ENCODE measurements around the gene MPZL3.
"Not testable (repeated sequence)": the region's sequence is repeated elsewhere in the genome, so short reads cannot be mapped to it uniquely, and the experiment has no call there.

The MPZL3 gene

DNA sequence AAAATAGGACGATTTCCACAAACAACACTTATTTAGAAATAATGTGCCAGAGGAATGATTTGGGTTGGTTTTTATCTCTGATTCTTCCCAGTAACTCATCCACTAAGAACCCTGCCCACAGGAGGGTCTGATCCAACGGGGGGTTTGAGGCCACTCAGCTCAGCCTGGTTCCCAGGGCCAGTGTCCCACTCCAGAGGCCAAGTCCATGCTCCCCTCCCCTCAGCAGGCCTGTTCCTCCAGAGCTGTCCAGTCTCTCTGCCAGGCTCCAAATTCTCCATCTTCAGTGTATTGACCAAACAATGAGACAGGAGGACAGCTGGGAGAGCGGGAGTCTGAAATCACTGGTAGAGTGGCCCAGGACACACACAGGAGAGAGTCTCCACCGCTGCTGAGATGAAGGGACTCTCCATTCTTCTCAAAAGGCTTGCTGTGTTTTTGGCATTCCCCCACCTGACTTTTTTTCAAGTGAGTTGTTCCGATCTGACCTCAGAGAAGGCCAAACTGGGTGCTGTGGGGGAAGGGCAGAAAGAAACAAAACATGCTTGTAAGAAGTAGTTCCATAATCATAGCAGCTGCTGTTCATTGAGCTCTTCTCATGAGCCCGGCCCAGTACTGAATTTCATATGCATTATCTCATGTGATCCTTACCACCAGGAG is 58.1 kb downstream of the MPZL3 start:
- peaks cover 12% of the 10 kb centered on the region for H3K4me1 ChIP-seq (ENCODE audit: insufficient read depth, low read length)
- no peak overlapping the region for H3K4me2 ChIP-seq (ENCODE audit: insufficient read depth, low read length)
- no peak overlapping the region for H3K9ac ChIP-seq (ENCODE audit: low read depth, low read length)
- no peaks in the 10 kb centered on the region for H3K9me3 ChIP-seq (ENCODE audit: insufficient read depth, low read length, severe bottlenecking)
- H2AFZ ChIP-seq (ENCODE audit: low read depth, low read length) = no peak overlapping the region
- H3K79me2 ChIP-seq (ENCODE audit: insufficient read depth, low read length) = no peaks in the 10 kb centered on the region
- ATAC-seq (ENCODE audit: insufficient read depth, low read depth) = no peak
- H3K27ac ChIP-seq (ENCODE audit: low read length) = no peak overlapping the region
- H3K4me3 ChIP-seq (ENCODE audit: low read depth in 1 of 2, low read length in 2 of 2) = no peak overlapping the region
- H4K20me1 ChIP-seq (ENCODE audit: insufficient read depth, low read length) = no peaks in the 10 kb centered on the region
- no peak for DNase-seq
- TF ChIP-seq, protein P1, sequence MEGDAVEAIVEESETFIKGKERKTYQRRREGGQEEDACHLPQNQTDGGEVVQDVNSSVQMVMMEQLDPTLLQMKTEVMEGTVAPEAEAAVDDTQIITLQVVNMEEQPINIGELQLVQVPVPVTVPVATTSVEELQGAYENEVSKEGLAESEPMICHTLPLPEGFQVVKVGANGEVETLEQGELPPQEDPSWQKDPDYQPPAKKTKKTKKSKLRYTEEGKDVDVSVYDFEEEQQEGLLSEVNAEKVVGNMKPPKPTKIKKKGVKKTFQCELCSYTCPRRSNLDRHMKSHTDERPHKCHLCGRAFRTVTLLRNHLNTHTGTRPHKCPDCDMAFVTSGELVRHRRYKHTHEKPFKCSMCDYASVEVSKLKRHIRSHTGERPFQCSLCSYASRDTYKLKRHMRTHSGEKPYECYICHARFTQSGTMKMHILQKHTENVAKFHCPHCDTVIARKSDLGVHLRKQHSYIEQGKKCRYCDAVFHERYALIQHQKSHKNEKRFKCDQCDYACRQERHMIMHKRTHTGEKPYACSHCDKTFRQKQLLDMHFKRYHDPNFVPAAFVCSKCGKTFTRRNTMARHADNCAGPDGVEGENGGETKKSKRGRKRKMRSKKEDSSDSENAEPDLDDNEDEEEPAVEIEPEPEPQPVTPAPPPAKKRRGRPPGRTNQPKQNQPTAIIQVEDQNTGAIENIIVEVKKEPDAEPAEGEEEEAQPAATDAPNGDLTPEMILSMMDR (IDR thresholded peaks at IDR 0.05; ENCODE audit: borderline replicate concordance, extremely low read depth, low read length, poor library complexity, severe bottlenecking) = no peak
- TF ChIP-seq EZH2 (IDR thresholded peaks at IDR 0.05; ENCODE audit: borderline replicate concordance, low read depth, low read length, severe bottlenecking) = no peak
- H3K36me3 ChIP-seq (ENCODE audit: insufficient read depth, low read length) = no peaks in the 10 kb centered on the region
- H3K27me3 ChIP-seq (ENCODE audit: insufficient read depth, low read length, poor library complexity) = no peaks in the 10 kb centered on the region

DNA sequence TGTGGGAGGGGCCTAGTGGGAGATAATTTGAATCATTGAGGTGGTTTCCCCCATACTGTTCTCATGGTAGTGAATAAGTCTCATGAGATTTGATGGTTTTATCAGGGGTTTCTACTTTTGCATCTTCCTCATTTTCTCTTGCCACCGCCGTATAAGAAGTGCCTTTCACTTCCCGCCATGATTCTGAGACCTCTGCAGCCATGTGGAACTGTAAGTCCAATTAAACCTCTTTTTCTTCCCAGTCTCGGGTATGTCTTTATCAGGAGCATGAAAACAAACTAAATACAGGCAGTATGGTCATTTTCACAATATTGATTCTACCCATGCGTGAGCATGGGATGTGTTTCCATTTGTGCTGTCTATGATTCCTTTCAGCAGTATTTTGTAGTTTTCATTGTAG is 59.3 kb downstream of the MPZL3 start:
- DNase-seq; H3K36me3 ChIP-seq (ENCODE audit: insufficient read depth, low read length); H3K27ac ChIP-seq (ENCODE audit: low read length): not testable (repeated sequence)

DNA sequence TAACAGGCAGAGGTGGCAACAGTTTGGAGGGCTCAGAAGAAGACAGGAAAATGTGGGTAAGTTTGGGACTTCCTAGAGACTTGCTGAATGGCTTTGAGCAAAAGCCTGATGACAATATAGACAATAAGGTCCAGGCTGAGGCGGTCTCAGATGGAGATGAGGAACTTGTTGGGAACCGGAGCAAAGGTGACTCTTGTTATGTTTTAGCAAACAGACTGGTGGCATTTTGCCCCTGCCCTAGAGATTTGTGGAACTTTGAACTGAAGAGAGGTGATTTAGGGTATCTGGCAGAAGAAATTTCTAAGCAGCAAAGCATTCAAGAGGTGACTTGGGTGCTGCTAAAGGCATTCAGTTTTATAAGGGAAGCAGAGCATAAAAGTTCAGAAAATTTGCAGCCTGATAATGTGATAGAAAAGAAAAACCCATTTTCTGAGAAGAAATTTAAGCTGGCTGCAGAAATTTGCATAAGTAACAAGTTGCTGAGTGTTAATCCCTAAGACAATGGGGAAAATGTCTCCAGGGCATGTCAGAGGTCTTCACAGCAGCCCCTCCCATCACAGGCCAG is 61.1 kb downstream of the MPZL3 start:
- H3K4me1 ChIP-seq (ENCODE audit: insufficient read depth, low read length); H3K27ac ChIP-seq (ENCODE audit: low read length); H3K4me3 ChIP-seq (ENCODE audit: low read depth in 1 of 2, low read length in 2 of 2); H3K9me3 ChIP-seq (ENCODE audit: insufficient read depth, low read length, severe bottlenecking); H2AFZ ChIP-seq (ENCODE audit: low read depth, low read length); H3K4me2 ChIP-seq (ENCODE audit: insufficient read depth, low read length); H4K20me1 ChIP-seq (ENCODE audit: insufficient read depth, low read length); H3K79me2 ChIP-seq (ENCODE audit: insufficient read depth, low read length); H3K9ac ChIP-seq (ENCODE audit: low read depth, low read length); DNase-seq; H3K27me3 ChIP-seq (ENCODE audit: insufficient read depth, low read length, poor library complexity); ATAC-seq (ENCODE audit: insufficient read depth, low read depth); H3K36me3 ChIP-seq (ENCODE audit: insufficient read depth, low read length): not testable (repeated sequence)

More for the DNA sequence above, 59.3 kb downstream of the MPZL3 start:
- not testable (repeated sequence) for H4K20me1 ChIP-seq (ENCODE audit: insufficient read depth, low read length); H3K79me2 ChIP-seq (ENCODE audit: insufficient read depth, low read length); H3K4me1 ChIP-seq (ENCODE audit: insufficient read depth, low read length); H3K4me2 ChIP-seq (ENCODE audit: insufficient read depth, low read length); H3K9me3 ChIP-seq (ENCODE audit: insufficient read depth, low read length, severe bottlenecking); H2AFZ ChIP-seq (ENCODE audit: low read depth, low read length); ATAC-seq (ENCODE audit: insufficient read depth, low read depth); H3K4me3 ChIP-seq (ENCODE audit: low read depth in 1 of 2, low read length in 2 of 2); H3K9ac ChIP-seq (ENCODE audit: low read depth, low read length); H3K27me3 ChIP-seq (ENCODE audit: insufficient read depth, low read length, poor library complexity)

DNA sequence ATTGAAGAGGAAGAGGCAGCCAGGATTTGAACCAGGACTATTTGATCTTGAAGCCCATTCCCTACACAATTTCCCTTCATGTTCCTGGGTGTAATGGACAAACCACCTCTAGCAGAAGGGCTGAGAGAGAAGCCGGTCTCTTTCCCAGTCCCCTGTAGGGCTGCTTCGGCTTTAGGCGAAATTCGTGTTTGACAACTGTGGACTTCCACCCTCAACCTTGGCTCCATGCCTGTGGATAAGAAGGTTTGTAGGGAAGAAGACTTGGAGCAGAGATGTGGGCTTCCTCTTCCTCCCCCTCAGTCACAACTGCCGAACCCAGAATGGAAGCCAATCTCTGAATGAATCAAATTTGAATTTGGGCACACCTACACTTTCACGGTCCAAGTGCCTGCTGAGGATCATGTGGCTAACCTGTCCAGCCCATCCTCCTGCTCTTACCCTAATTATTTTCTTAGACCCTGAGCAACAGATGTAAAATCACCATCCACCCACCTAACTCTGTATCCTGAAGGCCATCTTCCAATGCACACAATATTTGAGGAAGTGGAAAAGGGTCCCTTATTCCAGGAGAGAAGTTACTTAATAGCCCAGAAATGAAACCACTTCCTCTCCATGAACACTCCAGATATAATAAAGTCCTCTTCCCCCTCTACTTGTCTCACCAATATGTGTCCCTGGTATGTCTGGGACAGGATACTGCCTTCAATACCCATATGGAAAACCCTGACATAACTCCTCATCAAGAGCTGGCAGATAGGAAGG is 65.6 kb downstream of the MPZL3 start:
- H3K4me3 ChIP-seq (ENCODE audit: low read depth in 1 of 2, low read length in 2 of 2) = no peak overlapping the region
- no peaks in the 10 kb centered on the region for H3K36me3 ChIP-seq (ENCODE audit: insufficient read depth, low read length)
- no peaks in the 10 kb centered on the region for H3K9me3 ChIP-seq (ENCODE audit: insufficient read depth, low read length, severe bottlenecking)
- H3K27me3 ChIP-seq (ENCODE audit: insufficient read depth, low read length, poor library complexity) = no peaks in the 10 kb centered on the region
- no peak for ATAC-seq (ENCODE audit: insufficient read depth, low read depth)
- H3K9ac ChIP-seq (ENCODE audit: low read depth, low read length) = no peak overlapping the region
- H4K20me1 ChIP-seq (ENCODE audit: insufficient read depth, low read length) = no peaks in the 10 kb centered on the region
- DNase-seq = no peak
- no peak for TF ChIP-seq EZH2 (IDR thresholded peaks at IDR 0.05; ENCODE audit: borderline replicate concordance, low read depth, low read length, severe bottlenecking)
- TF ChIP-seq, protein P1 (IDR thresholded peaks at IDR 0.05; ENCODE audit: borderline replicate concordance, extremely low read depth, low read length, poor library complexity, severe bottlenecking) = no peak
- H2AFZ ChIP-seq (ENCODE audit: low read depth, low read length) = no peak overlapping the region
- H3K4me2 ChIP-seq (ENCODE audit: insufficient read depth, low read length) = no peak overlapping the region
- no peaks in the 10 kb centered on the region for H3K4me1 ChIP-seq (ENCODE audit: insufficient read depth, low read length)
- no peak overlapping the region for H3K27ac ChIP-seq (ENCODE audit: low read length)
- H3K79me2 ChIP-seq (ENCODE audit: insufficient read depth, low read length) = no peaks in the 10 kb centered on the region

All from DND-41 (cell line).